Fibroblast of upper back skin (primary cell): ENCODE measurements around the gene PYGL.
"Not testable (repeated sequence)": the region's sequence is repeated elsewhere in the genome, so short reads cannot be mapped to it uniquely, and the experiment has no call there.

Source experiments
- DNase-seq: peaks from one replicate; pipeline ENCODE4 v3.0.0-alpha.2; 2013

PYGL gene

GRCh38 chr14:50924843-50925242 is 19.4 kb downstream of the PYGL start:
- no peak for DNase-seq

- no peak for DNase-seq
These were observed 20.0 kb downstream of the PYGL start for GRCh38 chr14:50924236-50924635.

GRCh38 chr14:50922803-50923202 is 21.5 kb downstream of the PYGL start:
- no peak for DNase-seq

GRCh38 chr14:50920482-50921230 is 23.6 kb downstream of the PYGL start:
- peak; percentile 94 for DNase-seq

- DNase-seq = peak; percentile 21
These were observed 24.8 kb downstream of the PYGL start for GRCh38 chr14:50919524-50919923.

- DNase-seq = no peak
These were observed 26.8 kb downstream of the PYGL start for GRCh38 chr14:50917449-50917848.

- DNase-seq = no peak
These were observed 33.5 kb downstream of the PYGL start for GRCh38 chr14:50910495-50911420.

- DNase-seq = no peak
These were observed 37.8 kb downstream of the PYGL start for GRCh38 chr14:50906326-50907065.

GRCh38 chr14:50904719-50905118 is 39.6 kb downstream of the PYGL start:
- no peak for DNase-seq

GRCh38 chr14:50901361-50901760 is 42.9 kb downstream of the PYGL start:
- no peak for DNase-seq

GRCh38 chr14:50897658-50898175 is 46.6 kb downstream of the PYGL start:
- DNase-seq = no peak

- DNase-seq = not testable (repeated sequence)
These were observed 47.3 kb downstream of the PYGL start for GRCh38 chr14:50897005-50897404.

- not testable (repeated sequence) for DNase-seq
These were observed 47.9 kb downstream of the PYGL start for GRCh38 chr14:50896421-50896820.

GRCh38 chr14:50892255-50892654 is 52.0 kb downstream of the PYGL start:
- no peak for DNase-seq

GRCh38 chr14:50887476-50887875 is 56.8 kb downstream of the PYGL start:
- no peak for DNase-seq

GRCh38 chr14:50883827-50884197 is 60.5 kb downstream of the PYGL start:
- no peak for DNase-seq

- DNase-seq = no peak
These were observed 61.1 kb downstream of the PYGL start for GRCh38 chr14:50882932-50883826.

- peak; percentile 55 for DNase-seq
These were observed 68.8 kb downstream of the PYGL start for GRCh38 chr14:50875359-50876070.

GRCh38 chr14:50874757-50875156 is 69.5 kb downstream of the PYGL start:
- no peak for DNase-seq

GRCh38 chr14:50871914-50872732 is 72.2 kb downstream of the PYGL start, which contains the start of gene ABHD12B:
Gene ABHD12B (plus strand): TSS chr14:50872053. CDS start chr14:50872175, 122 bp downstream.
- DNase-seq = no peak
